Stimulated activated CD4-positive, alpha-beta T cell treated with anti-CD3 and anti-CD28 coated beads, Interleukin-12 subunit alpha, Interleukin-12 subunit beta, amount 100 ng/mL, for 24 hours (primary cell): ENCODE data around the gene MAGI2.

Source experiments
- DNase-seq, 2 experiments: peaks; one replicate each; pipeline ENCODE4 v3.0.0-alpha.2; 2020; ENCODE audit warnings: low read depth in 2 of 2

Gene MAGI2

GRCh38 chr7:78736548-78736947 lies 716.9 kb downstream of the MAGI2 start:
- no peak for DNase-seq

- DNase-seq: no peak
Measured at GRCh38 chr7:78734626-78735025, 718.8 kb downstream of the MAGI2 start.

GRCh38 chr7:78720066-78720465 lies 733.4 kb downstream of the MAGI2 start:
- no peak for DNase-seq

- no peak for DNase-seq
Measured at GRCh38 chr7:78718212-78718611, 735.3 kb downstream of the MAGI2 start.

GRCh38 chr7:78716876-78717275 lies 736.6 kb downstream of the MAGI2 start:
- DNase-seq: no peak

GRCh38 chr7:78714356-78714755 lies 739.1 kb downstream of the MAGI2 start:
- no peak for DNase-seq

GRCh38 chr7:78712111-78712510 lies 741.4 kb downstream of the MAGI2 start:
- DNase-seq: no peak

- DNase-seq: no peak
Measured at GRCh38 chr7:78709658-78710057, 743.8 kb downstream of the MAGI2 start.

- no peak for DNase-seq
Measured at GRCh38 chr7:78704504-78704903, 749.0 kb downstream of the MAGI2 start.

- DNase-seq: no peak
Measured at GRCh38 chr7:78703391-78703790, 750.1 kb downstream of the MAGI2 start.

- no peak for DNase-seq
Measured at GRCh38 chr7:78702770-78703169, 750.7 kb downstream of the MAGI2 start.

GRCh38 chr7:78695826-78696225 lies 757.6 kb downstream of the MAGI2 start:
- DNase-seq: no peak

- no peak for DNase-seq
Measured at GRCh38 chr7:78691584-78691983, 761.9 kb downstream of the MAGI2 start.

GRCh38 chr7:78690174-78690573 lies 763.3 kb downstream of the MAGI2 start:
- DNase-seq: no peak

GRCh38 chr7:78688376-78688775 lies 765.1 kb downstream of the MAGI2 start:
- DNase-seq: no peak

- no peak for DNase-seq
Measured at GRCh38 chr7:78686189-78686588, 767.3 kb downstream of the MAGI2 start.

GRCh38 chr7:78684201-78684600 lies 769.3 kb downstream of the MAGI2 start:
- no peak for DNase-seq

- DNase-seq: no peak
Measured at GRCh38 chr7:78683566-78683965, 769.9 kb downstream of the MAGI2 start.

- no peak for DNase-seq
Measured at GRCh38 chr7:78679112-78679876, 774.2 kb downstream of the MAGI2 start.

GRCh38 chr7:78677391-78677790 lies 776.1 kb downstream of the MAGI2 start:
- DNase-seq: no peak

- no peak for DNase-seq
Measured at GRCh38 chr7:78675511-78675910, 778.0 kb downstream of the MAGI2 start.

GRCh38 chr7:78673272-78673671 lies 780.2 kb downstream of the MAGI2 start:
- no peak for DNase-seq

GRCh38 chr7:78662939-78663338 lies 790.5 kb downstream of the MAGI2 start:
- no peak for DNase-seq

GRCh38 chr7:78649976-78650375 lies 803.5 kb downstream of the MAGI2 start:
- DNase-seq: no peak
